Superior temporal gyrus (tissue), 1 donor: ENCODE results near the gene KRT31.
"Not testable (repeated sequence)": the region's sequence is repeated elsewhere in the genome, so short reads cannot be mapped to it uniquely, and the experiment has no call there.

Source experiments
- DNase-seq: peaks from one replicate; pipeline ENCODE4 v3.0.0-alpha.2; 2016; ENCODE audit errors: extremely low spot score

KRT31 gene

GRCh38 chr17:41417576-41418015, 20.2 kb upstream of the KRT31 start:
- no peak for DNase-seq

GRCh38 chr17:41417127-41417526, 19.7 kb upstream of the KRT31 start:
- no peak for DNase-seq

- DNase-seq = no peak
These were observed 19.1 kb upstream of the KRT31 start for GRCh38 chr17:41416479-41416878.

GRCh38 chr17:41415833-41416335, 18.5 kb upstream of the KRT31 start:
- no peak for DNase-seq

GRCh38 chr17:41415411-41415810, 18.0 kb upstream of the KRT31 start:
- DNase-seq = no peak

- no peak for DNase-seq
These were observed 16.6 kb upstream of the KRT31 start for GRCh38 chr17:41413982-41414381.

GRCh38 chr17:41413353-41413957, 16.0 kb upstream of the KRT31 start:
- no peak for DNase-seq

- no peak for DNase-seq
These were observed 13.8 kb upstream of the KRT31 start for GRCh38 chr17:41411072-41411840.

- DNase-seq = no peak
These were observed 9.8 kb upstream of the KRT31 start for GRCh38 chr17:41407226-41407625.

GRCh38 chr17:41406205-41406604, 8.8 kb upstream of the KRT31 start:
- DNase-seq = no peak

- DNase-seq = no peak
These were observed 6.7 kb upstream of the KRT31 start for GRCh38 chr17:41404024-41404671.

GRCh38 chr17:41403404-41404023, 6.1 kb upstream of the KRT31 start:
- no peak for DNase-seq

- no peak for DNase-seq
These were observed 4.8 kb upstream of the KRT31 start for GRCh38 chr17:41402161-41402560.

- no peak for DNase-seq
These were observed 1.1 kb downstream of the KRT31 start for GRCh38 chr17:41396340-41396739.

- DNase-seq = no peak
These were observed 1.8 kb downstream of the KRT31 start for GRCh38 chr17:41395611-41396010.

GRCh38 chr17:41395044-41395443, 2.4 kb downstream of the KRT31 start:
- not testable (repeated sequence) for DNase-seq

- DNase-seq = no peak
These were observed 3.0 kb downstream of the KRT31 start for GRCh38 chr17:41394254-41394996.

- no peak for DNase-seq
These were observed 3.6 kb downstream of the KRT31 start for GRCh38 chr17:41393826-41394225.

GRCh38 chr17:41393294-41393693, 4.1 kb downstream of the KRT31 start:
- no peak for DNase-seq

GRCh38 chr17:41392278-41392677, 5.1 kb downstream of the KRT31 start:
- DNase-seq = no peak

- no peak for DNase-seq
These were observed 5.9 kb downstream of the KRT31 start for GRCh38 chr17:41391535-41391934.
